Breast epithelium (tissue), 4 donors: ENCODE measurements around the gene ZNF106. TPM values are rescaled to one million over a fixed set of nuclear protein-coding genes. Genes with fewer than 3 reads are reported as not detected.
A peak's percentile ranks its signal among the peaks of the same experiment; 100 is the strongest.

Source experiments
- DNase-seq, 2 donors: peaks; one replicate each; pipeline ENCODE4 v3.0.0-alpha.2; 2019; ENCODE audit warnings: low spot score in 2 of 2
- H3K27ac ChIP-seq, 2 donors: fragments of 200-600 bp; sonication (generic) in 1 of 2; one replicate each; pipeline ENCODE4 v1.5.1; 2016 to 2019; ENCODE audit warnings: mild to moderate bottlenecking in 1 of 2
- H3K27me3 ChIP-seq, 2 donors: fragments of 200-600 bp; sonication (generic) in 1 of 2; one replicate each; pipeline versions ENCODE4 v1.5.1 to v1.6.0; 2017 to 2019; ENCODE audit warnings: control low read depth in 1 of 2, mild to moderate bottlenecking in 1 of 2
- H3K36me3 ChIP-seq: fragments of 200-600 bp; one replicate; pipeline ENCODE4 v1.5.1; 2019
- H3K4me1 ChIP-seq, 2 donors: fragments of 200-600 bp; sonication (generic); one replicate each; pipeline ENCODE4 v1.5.1; 2016 to 2019; ENCODE audit warnings: control low read depth in 1 of 2
- H3K4me3 ChIP-seq, 3 donors: fragments of 200-600 bp; sonication (generic); 1 replicate in 2 of 3; 2 replicates in 1 of 3; pipeline ENCODE4 v1.5.1; 2016 to 2019; ENCODE audit warnings: mild to moderate bottlenecking in 3 of 3, moderate library complexity in 2 of 3
- H3K9me3 ChIP-seq, 2 donors: fragments of 200-600 bp; sonication (generic) in 1 of 2; one replicate each; pipeline ENCODE4 v1.5.1; 2016 to 2019; ENCODE audit warnings: control low read depth in 1 of 2
- POLR2A ChIP-seq: fragments of 450-650 bp; IDR thresholded peaks from one replicate; pipeline ENCODE4 v1.6.1; 2016; ENCODE audit warnings: antibody characterized with exemption, mild to moderate bottlenecking, moderate library complexity
- POLR2AphosphoS5 ChIP-seq, 3 donors: sonication (generic); formaldehyde crosslinking; IDR thresholded peaks; one replicate each; pipeline ENCODE4 v1.6.1; 2017; ENCODE audit warnings: antibody characterized with exemption in 3 of 3
- intact Hi-C: fragments of 100-400 bp; cut with DNase I; formaldehyde crosslinking; loops from one replicate; pipeline ENCODE4 v1.15.1; 2023; ENCODE audit warnings: low total_unique reads
- total RNA-seq, 3 donors: library from RNA; depleted of rRNA; stranded (reverse); fragments of >200 nt; gene quantifications; one replicate each; pipeline ENCODE4 v1.1.0, GENCODE V29; 2016
- TF ChIP-seq, protein P1 (sequence below), 3 donors: fragments of 450-650 bp; IDR thresholded peaks; one replicate each; pipeline ENCODE4 v1.5.1; 2016 to 2017; ENCODE audit warnings: antibody characterized with exemption in 3 of 3, mild to moderate bottlenecking in 3 of 3, moderate library complexity in 3 of 3

Gene ZNF106
- total RNA-seq, 3 donors from 2014 or later = 59.6 to 151 (median 60.0) TPM

DNA sequence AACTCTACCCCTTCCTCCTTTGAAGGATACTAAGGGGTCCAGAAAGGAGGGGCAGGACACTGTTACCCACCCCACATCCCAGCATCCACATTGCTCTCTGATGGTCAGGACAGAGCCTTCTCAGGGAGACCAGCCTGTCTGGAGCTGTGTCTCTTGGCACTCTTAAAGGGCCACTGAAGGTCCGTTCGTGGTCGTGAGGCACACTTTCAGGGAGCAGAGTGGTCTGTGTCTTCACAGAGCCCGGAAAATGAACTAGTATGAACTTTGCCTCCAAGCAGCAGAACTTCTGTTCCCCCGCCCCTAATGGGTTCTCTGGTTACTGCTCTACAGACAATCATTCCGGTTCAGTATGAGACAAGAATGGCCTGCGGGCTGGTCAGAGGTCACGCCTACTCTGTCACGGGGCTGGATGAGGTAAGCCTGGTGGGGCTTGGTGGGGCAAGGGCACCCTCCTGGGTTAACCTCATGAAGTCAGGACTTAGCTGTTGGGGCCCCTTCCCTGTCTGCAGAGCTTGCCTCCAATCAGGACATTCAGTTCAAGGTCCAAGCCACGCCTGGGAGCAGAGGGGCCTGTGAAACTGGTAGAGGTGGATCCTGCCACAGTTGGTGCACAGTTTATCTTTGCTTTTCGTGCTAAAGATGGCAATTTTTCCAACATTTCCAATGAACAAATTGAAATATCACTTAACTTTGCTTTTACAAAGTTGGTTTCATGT is 98.5 kb downstream of the ZNF106 start:
- intact Hi-C loops = no loop called here
- Histone ChIP-seq H3K4me3 (no peak overlapping the region), H3K36me3 (no peaks in the 10 kb centered on the region), H3K27ac (no peak overlapping the region), H3K4me1 (no peaks in the 10 kb centered on the region), H3K9me3 (no peaks in the 10 kb centered on the region), H3K27me3 (no peaks in the 10 kb centered on the region)
- no peak for DNase-seq
- TF ChIP-seq POLR2A = no peak
- no peak for TF ChIP-seq POLR2AphosphoS5 (IDR thresholded peaks at IDR 0.05)
- TF ChIP-seq, protein P1, sequence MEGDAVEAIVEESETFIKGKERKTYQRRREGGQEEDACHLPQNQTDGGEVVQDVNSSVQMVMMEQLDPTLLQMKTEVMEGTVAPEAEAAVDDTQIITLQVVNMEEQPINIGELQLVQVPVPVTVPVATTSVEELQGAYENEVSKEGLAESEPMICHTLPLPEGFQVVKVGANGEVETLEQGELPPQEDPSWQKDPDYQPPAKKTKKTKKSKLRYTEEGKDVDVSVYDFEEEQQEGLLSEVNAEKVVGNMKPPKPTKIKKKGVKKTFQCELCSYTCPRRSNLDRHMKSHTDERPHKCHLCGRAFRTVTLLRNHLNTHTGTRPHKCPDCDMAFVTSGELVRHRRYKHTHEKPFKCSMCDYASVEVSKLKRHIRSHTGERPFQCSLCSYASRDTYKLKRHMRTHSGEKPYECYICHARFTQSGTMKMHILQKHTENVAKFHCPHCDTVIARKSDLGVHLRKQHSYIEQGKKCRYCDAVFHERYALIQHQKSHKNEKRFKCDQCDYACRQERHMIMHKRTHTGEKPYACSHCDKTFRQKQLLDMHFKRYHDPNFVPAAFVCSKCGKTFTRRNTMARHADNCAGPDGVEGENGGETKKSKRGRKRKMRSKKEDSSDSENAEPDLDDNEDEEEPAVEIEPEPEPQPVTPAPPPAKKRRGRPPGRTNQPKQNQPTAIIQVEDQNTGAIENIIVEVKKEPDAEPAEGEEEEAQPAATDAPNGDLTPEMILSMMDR (IDR thresholded peaks at IDR 0.05) = no peak

DNA sequence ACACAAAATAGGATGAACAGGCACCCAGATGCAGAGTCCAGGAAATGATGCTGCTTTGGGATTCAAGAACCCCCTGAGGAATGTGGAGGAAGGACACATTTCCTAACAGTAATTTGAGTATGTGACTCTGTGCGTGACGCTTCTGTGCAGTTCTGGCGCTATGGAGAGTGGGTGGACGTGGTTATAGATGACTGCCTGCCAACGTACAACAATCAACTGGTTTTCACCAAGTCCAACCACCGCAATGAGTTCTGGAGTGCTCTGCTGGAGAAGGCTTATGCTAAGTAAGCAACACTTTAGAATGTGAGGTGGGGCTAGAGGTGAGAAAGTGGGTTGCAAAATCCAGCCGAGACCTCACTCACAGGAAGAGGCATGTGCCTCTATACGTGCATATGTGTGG is 103.3 kb downstream of the ZNF106 start:
- intact Hi-C loops = no loop called here
- no peaks in the 10 kb centered on the region for H3K4me1 ChIP-seq
- no peaks in the 10 kb centered on the region for H3K27me3 ChIP-seq
- no peak overlapping the region for H3K4me3 ChIP-seq
- H3K27ac ChIP-seq = no peak overlapping the region
- TF ChIP-seq POLR2AphosphoS5 (IDR thresholded peaks at IDR 0.05) (no peak), POLR2A (no peak)
- no peak for DNase-seq
- no peaks in the 10 kb centered on the region for H3K36me3 ChIP-seq
- no peaks in the 10 kb centered on the region for H3K9me3 ChIP-seq

DNA sequence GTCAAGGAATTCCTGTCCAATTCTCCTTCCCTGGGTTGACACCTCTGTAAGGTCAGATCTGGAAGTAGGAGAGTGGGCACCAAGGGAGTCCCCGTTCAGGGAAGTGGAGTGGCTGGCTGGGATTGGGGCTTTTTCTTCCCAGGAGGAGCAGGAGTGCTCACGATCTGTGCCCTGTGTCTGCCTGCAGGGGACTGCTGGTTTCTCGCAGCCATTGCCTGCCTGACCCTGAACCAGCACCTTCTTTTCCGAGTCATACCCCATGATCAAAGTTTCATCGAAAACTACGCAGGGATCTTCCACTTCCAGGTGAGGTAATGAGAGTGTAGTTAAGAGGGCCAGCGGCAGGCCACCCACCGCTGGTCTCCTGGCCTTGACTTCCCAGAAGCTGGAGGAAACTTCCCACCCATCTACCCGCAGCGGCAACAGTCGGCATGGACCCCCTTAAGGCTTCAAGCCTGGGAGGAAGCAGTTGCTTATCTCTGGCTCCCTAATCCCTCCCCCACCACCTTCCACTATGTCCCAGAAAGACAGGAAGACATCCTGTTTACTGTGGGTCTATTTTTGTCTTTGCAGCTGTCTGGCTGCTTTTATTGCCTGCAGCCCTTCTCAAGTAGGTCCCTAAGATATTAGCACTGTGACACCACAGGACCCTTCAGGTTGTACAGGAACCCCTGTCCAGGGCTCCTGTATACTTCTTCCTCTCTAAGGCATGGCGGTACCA is 104.8 kb downstream of the ZNF106 start:
- no peaks in the 10 kb centered on the region for H3K9me3 ChIP-seq
- H3K36me3 ChIP-seq = no peaks in the 10 kb centered on the region
- intact Hi-C loops = no loop called here
- no peak for DNase-seq
- TF ChIP-seq, protein P1 (IDR thresholded peaks at IDR 0.05) = no peak
- TF ChIP-seq POLR2AphosphoS5 (IDR thresholded peaks at IDR 0.05) (no peak), POLR2A (no peak)
- no peak overlapping the region for H3K4me3 ChIP-seq
- peak overlapping the region in 1 of 2 donors; percentile 19 for H3K27ac ChIP-seq
- H3K27me3 ChIP-seq = no peaks in the 10 kb centered on the region
- H3K4me1 ChIP-seq = no peaks in the 10 kb centered on the region

DNA sequence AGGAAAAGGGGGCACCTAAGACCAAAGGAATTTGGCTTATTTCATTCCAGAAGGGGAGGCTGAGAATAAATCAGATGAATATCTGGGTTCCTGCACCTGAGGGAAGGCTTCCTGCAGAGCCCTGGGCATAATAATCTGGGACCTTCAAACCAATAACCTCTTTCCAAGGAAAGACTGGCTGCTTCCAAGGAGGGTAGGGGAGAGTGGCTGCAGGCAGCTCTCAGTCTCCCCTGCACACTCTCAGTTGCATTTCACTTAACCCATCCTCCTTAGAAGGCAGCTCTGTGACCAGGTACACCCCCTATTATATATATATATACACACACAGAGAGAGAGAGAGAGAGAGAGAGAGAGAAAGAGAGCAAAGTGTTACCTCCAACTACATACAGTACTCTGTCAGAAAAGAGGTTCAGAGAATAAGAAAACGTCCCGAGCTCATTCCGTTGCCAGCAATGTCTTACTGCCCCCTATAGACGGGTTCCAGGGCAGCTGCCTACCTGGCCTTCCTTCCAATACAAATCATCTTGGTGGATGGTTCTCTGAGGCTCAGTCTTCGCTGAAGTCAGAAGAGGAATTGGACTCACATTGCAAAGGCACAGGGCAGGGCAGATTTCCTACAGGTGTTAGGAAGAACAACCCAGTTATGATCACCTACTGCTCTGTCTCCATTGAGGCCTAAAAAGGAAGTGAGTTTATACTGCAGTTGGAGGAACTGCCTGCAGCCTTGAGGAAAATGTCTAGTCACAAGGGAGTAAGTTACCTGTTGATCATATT is 105.5 kb downstream of the ZNF106 start:
- Histone ChIP-seq H3K4me3 (no peak overlapping the region), H3K36me3 (no peaks in the 10 kb centered on the region), H3K27ac (no peak overlapping the region), H3K9me3 (no peaks in the 10 kb centered on the region), H3K27me3 (no peaks in the 10 kb centered on the region), H3K4me1 (no peaks in the 10 kb centered on the region)
- intact Hi-C loops = no loop called here
- DNase-seq = no peak
- TF ChIP-seq POLR2AphosphoS5 (IDR thresholded peaks at IDR 0.05) (no peak), POLR2A (no peak)
- TF ChIP-seq, protein P1 (IDR thresholded peaks at IDR 0.05) = no peak

GRCh38 chr15:42384597-42384996 is 106.3 kb downstream of the ZNF106 start:
- DNase-seq = no peak
- H3K27me3 ChIP-seq = no peaks in the 10 kb centered on the region
- H3K27ac ChIP-seq = no peak overlapping the region
- H3K4me3 ChIP-seq = no peak overlapping the region
- no peaks in the 10 kb centered on the region for H3K9me3 ChIP-seq
- no peaks in the 10 kb centered on the region for H3K36me3 ChIP-seq
- intact Hi-C loops = no loop called here
- TF ChIP-seq POLR2A (no peak), POLR2AphosphoS5 (IDR thresholded peaks at IDR 0.05) (no peak)
- TF ChIP-seq, protein P1 (IDR thresholded peaks at IDR 0.05) = no peak
- no peaks in the 10 kb centered on the region for H3K4me1 ChIP-seq
